NCI-H128 (cell line): ENCODE results near the gene BRCA2.
A peak's percentile ranks its signal among the peaks of the same experiment; 100 is the strongest.

Experiments
- DNase-seq: peaks from one replicate; lab custom pipeline; 2025; ENCODE audit not compliant: unreplicated experiment; lab: John Stamatoyannopoulos, UW

The BRCA2 gene

DNA sequence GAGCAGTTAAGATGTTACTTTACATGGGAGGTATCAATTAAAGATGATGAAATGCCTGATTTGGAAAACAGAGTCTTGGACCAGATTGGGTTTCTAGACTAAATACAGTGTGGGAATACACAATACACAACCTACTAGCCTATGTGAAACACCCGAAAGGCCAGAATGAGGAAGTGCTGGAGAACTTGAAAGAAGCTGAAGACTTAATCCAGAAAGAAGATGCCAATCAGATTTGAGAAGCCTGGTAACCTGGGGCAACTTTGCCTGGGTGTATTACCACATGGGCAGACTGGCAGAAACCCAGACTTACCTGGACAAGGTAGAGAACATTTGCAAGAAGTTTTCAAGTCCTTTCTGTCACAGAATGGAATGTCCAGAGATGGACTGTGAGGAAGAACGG lies 69.4 kb downstream of the BRCA2 start:
- DNase-seq, result no peak

DNA sequence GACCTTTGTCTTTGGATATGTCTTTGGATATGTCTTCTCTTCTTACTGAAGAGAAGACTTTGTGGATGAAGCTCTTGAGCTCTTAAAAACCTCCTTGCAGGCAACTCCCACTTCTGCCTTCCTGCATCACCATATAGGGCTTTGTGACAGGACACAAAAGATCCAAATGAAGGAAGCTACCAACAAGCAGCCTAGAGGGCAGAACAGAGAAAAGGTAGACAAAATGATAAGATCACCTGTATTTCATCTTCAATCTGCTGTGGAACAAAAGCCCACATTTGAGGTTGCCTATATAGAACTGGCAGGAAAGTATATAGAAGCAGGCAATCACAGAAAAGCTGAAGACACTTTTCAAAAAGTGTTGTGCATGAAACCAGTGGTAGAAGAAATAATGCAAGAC lies 70.1 kb downstream of the BRCA2 start:
- no peak for DNase-seq

DNA sequence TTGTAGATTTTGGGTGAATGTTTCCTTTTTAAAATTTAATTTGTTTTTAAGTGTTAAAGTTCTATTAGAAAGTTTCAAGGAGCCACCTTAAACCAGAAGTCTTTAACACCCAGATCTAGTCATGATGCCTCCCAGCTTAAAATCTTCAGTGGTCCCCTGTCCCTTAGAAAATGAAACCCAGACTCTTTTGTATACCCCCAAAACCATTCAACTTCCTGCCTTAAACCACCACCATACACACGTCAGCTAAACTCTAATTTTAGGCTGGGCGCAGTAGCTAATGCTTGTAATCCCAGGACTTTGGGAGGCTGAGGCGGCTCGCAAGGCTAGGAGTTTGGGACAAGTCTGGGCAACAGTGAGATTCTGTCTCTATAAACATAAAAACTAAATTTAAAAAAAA lies 74.7 kb downstream of the BRCA2 start:
- no peak for DNase-seq

DNA sequence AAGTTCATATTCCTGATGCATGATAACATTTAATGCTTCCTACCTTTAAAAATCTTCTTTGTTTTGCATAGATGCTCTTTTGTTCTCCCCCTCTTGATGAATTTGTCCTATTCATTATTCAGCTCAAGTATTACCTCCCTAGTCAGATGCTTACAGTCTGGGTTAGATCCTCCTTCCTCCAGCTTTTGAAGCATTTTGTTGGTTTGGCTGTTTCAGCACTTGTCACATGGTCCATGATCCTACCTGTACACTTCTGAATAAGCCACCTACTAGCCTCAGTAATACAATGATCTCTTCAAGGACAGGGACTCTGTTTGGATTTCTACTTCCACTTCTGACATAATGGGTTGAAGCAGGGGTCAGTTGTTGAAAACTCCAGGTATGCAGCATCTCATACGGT lies 75.2 kb downstream of the BRCA2 start:
- DNase-seq, result no peak

DNA sequence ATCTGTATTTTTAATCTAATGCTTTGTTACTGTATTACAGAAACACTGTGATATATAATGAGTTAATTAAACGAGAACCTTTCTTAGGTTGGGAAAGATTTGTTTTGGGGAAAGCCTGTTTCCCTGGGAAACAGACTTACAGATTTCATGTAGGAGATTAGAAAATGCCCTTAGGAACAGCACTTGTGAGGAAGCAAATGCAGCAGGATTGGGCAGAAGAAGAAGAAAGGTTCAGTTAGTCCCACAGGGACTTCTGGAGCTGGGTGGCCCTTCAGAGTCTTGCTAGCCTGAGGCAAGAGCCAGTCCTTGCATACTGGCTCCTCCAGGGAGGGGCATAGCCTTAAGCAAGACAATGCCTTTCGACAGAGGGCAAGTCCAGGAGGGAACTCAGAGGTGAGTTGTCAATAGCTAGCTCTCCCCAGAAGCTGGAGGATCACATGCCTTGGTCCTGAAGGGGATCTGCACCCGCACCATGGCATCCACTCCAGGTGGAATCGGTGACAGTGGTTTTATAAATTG lies 75.9 kb downstream of the BRCA2 start:
- no peak for DNase-seq

DNA sequence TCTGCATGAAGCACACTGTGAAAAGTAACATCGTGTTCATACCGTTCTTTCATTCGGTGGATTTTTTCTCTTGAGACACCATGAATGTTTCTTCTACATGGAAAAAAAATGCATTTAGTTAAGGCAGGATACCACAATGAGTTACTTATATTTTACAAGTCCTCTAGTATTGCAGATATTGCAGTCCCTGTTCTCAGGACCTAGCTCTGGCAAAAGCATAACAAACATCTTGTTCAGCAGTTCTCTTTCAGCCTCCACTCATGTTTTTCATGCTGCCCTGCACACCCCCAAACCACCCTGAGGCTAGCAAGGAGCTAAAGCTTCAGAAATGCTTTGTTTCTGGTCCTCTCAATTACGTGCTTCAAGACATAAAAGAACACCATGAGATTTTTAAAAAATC lies 87.8 kb downstream of the BRCA2 start:
- DNase-seq, result no peak

DNA sequence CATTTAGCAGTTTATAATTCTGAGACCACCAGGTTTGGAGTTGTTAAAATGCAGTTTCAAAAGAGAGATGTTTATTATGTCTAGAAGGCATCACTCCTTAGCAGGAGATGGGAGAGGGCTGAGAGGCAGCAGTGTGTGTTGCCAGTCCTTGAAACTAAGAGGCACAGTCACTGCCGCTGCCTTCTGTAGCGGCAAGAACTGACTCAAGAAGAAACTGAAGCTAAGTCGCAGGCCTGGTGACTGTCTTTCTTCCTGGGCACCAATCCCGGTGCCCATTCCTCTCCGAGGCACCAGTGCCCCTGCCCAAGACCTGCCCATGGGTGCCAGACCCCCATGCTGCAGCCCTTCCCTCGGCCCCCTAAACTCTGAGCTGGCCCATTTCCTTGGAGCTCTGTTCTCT lies 92.5 kb downstream of the BRCA2 start:
- no peak for DNase-seq

DNA sequence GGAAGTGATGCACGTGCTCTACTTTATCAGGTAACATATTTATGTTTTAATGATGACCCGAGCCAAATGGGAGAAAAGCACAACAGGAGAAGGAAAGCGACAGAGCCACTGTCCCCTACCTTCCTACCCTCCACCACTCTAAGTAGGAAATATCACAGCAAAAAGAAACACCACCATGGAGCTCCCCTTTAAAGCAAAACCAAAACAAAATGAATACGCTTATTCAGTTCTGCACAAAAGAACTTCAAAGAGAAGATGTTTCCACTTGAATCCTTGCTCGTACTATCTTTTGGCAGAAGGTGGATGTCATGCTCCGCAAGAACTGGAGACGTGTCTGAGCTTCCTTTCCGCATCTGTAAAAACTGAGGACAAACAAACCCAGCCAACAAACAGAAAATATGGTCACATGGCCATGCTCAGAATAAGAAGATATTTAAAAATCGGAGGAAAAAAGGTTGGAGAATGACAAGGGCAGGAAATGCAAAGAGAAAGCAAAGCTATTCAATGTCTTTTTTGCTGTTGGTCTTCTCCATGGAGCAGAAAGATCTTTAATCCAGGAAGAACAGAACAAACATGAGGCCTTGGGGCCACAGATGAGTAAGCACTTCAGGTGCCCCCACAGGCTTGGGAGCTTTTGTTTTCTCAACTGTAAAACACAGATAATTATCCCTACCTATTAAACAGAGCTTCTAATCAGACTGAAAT lies 93.1 kb downstream of the BRCA2 start:
- peak; percentile 5 for DNase-seq

DNA sequence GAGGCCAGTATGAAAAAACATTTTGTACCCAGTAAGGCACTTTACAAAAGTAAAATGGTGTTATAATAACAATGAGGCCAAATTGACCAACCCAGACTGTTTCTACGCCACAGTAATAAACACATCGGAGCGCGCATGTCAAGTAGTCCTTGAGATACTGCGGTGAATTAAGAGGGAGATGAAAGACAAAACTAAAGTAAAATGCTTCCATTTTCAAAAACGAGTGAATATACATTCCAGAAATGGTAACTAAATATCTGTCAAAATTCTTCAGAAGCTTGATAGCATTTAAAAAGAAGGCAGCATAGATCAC lies 93.6 kb downstream of the BRCA2 start:
- no peak for DNase-seq

DNA sequence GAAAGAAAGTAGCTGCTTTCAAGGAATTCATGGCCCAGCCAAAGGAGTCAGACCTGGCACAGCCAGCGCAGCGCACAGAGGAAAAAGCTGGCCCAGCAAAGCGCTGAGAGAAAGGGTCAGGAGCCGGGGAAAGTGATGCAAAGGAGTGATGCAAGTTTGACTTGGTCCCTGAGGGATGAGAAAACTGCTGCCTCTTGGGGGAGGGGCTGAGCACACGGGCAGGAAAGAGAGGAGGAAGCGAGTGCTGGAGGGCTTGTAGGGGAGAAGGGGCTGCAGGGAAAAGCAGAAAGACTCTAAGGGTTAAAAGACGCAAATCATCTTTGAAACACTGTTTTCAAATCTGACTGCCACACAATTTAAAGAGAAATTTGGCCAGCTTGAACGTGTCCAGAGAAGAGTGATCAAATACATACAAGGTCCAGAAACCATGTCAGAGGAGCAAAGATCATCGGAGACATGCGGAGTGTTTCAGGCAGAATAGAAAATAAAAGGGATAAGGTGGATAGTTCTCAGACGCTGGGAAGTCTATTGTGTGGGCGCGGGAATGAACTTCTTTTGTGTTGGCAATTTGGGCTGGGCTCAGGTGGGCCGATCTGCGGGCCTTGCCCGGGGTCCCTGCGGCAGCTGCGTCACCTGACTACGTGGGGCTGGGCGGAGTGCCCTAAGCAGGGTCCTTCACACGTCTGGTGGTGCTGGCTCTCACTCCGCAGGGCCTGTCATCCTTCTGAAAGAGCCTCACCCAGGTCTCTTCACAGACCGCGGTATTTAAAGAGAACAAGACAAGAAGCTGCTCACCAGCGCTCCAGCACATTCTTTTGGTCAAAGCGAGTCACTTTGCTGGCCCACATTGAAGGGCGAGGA lies 94.5 kb downstream of the BRCA2 start:
- no peak for DNase-seq

DNA sequence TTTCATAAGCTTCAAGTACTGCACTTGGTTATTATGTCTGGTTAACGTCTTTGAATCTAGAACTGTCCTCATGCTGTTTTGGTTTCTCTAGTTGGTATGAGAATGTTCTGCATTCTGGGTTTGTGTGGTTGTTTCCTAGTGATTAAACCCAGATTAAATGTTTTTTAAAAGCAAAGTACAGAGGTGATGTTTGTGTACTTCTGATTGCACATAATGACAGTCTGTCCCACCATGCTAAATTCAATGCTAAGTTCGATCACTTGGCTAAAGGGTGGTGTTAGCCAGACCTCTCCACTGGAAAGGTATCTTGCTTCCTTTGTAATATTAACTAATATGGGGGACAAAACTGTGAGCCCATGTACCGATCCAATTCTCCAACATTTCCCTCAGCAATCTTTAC lies 98.0 kb downstream of the BRCA2 start:
- no peak for DNase-seq

DNA sequence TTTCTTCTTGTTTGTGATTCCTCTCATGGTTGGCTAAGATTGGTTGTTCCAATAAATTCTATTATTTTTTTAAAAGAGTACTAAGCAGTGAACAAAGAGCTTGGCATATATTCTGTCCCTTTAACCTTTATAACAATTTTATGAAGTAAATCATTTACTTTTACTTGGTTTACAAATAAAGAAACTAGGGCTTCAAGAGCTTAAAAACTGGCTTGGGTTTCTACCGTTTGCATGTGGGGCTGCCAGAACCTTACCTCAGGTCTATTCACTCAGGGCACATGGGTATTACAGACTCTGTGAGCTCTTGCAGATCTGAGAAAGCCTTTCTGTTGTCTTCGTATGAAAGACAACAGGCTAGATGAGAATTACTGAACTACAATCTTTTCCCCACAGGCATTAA lies 99.3 kb downstream of the BRCA2 start:
- DNase-seq, result no peak

DNA sequence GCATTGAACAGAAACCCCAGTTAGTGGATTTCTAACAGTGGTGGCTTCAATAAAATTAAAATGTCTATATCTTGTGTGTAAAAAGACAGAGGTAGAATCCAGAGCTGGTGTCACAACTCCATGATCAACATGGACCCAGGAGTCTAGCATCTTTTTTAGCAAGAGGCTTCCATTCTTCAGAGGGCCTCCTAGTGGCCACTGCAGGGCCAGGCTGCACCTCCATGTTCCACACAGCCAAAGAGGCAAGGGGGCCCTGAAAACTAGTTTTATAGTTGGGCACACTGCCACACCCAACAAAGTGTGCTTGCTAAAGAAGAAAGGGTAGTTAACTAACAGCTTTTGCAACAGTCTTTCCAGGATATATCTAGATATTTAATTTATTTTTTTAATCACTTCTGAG lies 99.7 kb downstream of the BRCA2 start:
- no peak for DNase-seq

DNA sequence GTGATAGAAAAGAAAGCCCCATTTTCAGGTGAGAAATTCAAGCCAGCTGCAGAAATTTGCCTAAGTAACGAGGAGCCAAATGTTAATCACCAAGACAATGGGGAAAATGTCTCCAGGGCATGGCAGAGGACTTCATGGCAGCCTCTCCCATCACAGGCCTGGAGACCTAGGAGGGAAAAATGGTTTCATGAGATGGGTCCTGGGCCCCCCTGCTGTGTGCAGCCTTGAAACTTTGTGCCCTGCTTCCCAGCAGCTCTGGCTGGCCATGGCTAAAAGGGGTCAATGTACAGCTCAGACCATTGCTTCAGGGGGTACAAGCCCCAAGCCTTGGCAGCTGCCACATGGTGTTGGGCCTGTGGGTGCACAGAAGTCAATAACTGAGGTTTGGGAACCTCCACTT lies 102.7 kb downstream of the BRCA2 start:
- DNase-seq, result no peak

DNA sequence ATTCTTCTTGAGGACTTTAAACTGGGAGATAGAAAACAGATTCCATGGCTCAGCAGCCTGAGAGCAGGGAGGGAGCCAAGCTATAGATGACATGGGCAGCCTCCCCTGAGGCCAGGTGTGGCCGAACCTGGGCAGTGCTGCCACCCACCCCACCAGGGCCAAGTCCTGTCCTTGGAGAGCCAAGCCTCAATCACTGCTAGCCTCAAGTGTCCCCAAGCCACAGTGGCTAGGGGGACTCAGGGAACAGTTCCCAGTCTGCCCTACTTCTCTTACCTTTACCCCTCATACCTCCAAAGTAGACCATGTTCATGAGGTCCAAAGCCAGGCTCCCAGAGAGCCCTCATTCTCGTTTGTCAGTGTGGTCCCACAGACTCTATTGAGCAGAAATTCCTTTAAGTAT lies 104.6 kb downstream of the BRCA2 start:
- no peak for DNase-seq

DNA sequence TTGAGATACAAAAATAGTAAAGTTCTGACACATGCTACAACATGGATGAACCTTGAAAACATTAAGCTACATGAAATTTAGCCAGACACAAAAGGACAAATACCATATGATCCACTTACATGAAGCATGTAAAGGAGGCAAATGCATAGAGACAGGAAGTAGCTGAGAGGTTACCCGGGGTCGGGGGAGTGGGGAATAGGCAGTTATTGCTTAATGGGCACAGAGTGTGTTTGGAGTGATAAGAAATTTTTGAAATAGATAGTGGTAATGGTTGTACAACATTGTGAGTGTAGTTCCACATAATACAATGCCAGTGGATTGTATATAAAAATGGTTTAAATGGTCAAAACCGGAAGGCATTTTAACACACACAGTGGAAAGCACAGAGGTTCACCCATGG lies 108.3 kb downstream of the BRCA2 start:
- no peak for DNase-seq

DNA sequence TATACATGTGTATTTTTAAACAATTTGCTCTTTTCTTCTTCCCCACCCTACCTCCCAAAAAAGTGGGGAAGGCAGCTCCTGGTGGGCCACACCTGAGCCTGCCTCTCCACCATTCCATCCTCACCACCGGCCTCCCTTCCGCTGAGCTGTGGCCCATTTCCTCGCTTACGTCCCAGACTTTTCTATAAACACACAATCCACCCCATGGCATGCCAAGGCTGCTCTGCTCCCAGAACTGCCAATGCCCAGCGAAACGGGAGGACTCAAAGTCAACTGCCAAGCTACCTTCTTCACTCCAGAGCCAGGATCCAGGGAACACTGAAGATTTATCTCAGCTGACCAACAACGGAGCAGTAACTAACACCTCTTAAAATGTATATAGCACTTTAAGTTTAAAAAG lies 109.8 kb downstream of the BRCA2 start:
- no peak for DNase-seq

DNA sequence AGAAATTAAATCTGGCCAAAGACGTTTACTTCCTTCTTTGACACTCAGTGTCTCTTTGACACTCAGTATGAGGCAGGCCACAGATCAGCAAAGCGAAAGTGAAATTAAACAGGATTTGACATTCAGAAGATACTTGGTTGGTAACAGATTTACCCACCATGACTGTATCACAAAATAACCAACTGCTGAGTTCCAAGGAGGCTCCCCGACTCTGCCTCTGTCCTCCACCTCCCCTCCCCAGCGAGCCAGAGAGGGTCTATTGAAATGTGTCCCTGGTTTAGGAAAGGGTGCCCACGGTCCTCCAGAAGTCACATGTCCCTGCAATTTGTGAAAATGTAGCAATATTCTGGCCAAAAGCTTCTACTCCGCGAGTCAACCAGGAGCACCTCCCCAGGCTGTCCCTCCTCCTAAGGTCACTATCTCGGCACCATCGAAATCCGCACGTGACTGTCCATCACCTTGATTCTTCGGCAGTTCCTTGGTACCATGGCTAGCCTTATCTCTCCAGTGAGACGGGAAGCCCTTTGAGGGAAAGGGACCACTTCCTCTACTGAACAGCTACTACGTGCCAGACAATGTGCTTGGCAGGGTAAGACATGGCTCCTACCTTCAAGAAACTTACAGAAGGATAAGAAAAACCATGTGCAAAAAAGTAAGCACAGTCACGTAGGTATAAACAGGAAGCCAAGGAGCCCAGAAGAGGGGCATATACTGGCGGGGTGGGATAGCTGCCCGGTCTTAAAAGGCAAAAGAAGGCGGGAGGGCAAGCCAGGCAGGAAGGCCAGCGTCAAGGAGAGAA lies 111.1 kb downstream of the BRCA2 start:
- DNase-seq, result no peak

DNA sequence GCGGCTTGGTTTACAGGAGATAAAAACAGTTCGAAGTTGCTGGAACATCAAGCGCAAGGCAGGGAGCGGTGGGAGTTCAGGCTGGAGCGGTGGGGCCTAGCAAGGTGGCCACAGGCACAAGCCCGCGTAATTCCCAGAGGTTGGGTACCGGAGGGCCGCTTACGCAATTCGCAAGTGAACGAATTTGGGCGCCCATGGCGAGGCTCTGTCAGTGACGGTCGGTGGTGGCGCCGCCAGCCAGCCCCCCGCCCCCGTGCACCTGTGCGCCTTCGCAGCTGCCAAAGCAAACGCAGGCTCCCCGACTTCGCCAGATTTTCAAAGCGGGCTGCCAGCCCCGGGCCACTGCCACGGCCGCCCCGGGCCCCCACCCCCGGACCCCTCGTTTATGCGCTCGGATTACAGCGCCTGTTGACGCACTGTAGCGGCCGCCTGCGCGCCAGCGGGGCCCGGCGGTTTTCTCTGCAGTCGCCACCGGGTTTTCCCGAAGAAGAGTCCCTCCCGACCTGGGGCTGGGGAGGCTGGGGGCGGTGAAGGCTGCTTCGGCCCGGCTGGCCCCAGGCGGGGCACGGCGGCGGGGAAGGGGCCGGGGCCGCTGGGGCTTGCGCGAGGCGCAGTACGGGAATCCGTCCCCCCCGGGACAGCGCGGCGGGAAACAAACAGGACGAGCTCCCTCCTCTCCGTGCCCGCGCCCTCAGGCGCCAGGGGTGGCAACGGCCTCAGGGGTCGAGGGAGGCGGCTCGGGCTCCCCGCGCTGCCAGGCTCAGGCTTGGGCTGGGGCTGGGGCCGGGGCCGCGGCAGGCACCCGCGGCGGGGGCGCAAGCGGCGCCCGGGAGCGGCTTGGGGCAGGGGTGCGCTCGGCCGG lies 111.9 kb downstream of the BRCA2 start:
- peak; percentile 28 for DNase-seq

DNA sequence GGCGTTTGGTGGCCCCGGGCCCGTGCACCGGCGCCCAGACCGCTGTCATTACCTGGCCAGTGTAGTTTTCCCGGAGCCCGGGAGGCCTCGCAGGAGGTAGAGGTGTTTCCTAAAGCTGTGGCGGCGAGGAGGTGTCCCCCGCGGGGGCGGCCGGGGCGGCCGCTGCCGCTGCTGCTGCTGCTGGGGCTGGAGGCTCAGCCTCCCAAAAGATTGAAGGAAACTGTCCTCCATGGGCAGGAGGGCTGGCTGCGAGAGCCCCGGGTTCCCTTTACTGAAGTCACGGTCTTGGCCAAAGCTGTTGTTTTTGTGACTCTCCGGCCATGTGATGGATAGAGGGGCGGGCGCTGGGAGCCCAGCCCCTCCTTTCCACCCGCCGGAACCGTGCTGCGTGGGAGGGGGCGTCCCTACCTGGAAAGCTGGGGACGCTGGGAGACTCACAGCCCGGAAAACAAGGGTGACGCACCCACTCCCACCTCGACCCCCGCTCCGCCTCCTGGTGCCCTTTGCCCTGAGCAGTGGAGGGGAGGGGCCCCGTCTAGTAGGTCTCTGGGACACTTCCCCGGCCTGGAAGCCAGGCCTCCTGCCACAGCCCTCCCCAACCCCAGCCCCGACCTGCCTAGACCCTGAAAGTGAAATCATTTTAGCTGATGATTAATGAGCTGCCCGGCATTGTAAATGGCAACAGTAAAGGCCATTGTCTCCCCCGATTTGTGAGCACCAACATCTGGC lies 112.7 kb downstream of the BRCA2 start, which contains the start of gene N4BP2L1:
Gene N4BP2L1, minus strand, starts transcription at position 279 of the 729 bp plus-strand sequence. Its CDS starts 48 bp downstream, at position 231.
- no peak for DNase-seq
